ENCODE data around the gene CAMKMT. TPM values are rescaled to one million over a fixed set of nuclear protein-coding genes. Genes with fewer than 3 reads are reported as not detected.

Gene CAMKMT
- total and polyA plus RNA-seq, 2 donors (not counting 1 experiment from before 2014, with no cell fraction given), result 6.2 to 23.3 TPM

DNA sequence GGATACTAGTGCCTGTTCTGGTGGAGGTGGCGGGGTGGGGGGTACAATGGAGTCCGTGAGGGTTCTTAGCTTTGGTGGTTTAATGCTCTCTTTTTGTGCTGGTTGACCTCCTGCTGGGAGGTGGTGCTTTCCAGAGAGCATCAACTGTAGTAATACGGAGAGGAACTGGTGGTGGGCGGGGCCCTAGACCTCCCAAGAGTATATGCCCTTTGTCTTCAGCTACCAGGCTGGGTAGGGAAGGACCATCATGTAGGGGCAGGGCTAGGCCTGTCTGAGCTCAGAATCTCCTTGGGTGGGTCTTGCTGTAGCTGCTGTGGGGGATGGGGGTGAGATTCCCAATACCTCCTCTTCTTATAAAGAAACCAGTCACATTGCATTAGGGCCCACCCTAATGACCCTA, 27.1 kb downstream of the CAMKMT start:
- Histone ChIP-seq H3K4me3 (ENCODE audit: control extremely low read depth in 1 of 5, extremely low read depth in 1 of 5, insufficient read depth in 1 of 5, low read depth in 2 of 5, low read length in 4 of 5) (no peak overlapping the region), H3K79me2 (ENCODE audit: control insufficient read depth, insufficient read depth, low read length) (peaks cover 5% of the 10 kb centered on the region), H3K4me2 (replicated peaks; ENCODE audit: low read depth, low read length, poor library complexity, severe bottlenecking) (no peak overlapping the region), H3K4me1 (ENCODE audit: control insufficient read depth in 2 of 2, insufficient read depth in 2 of 2, low read length in 2 of 2) (no peaks in the 10 kb centered on the region), H4K20me1 (ENCODE audit: control insufficient read depth, insufficient read depth, low read length, poor library complexity, severe bottlenecking) (no peaks in the 10 kb centered on the region), H3K9ac (ENCODE audit: low read length) (no peak overlapping the region), H3K27ac (ENCODE audit: low read length in 2 of 2) (no peak overlapping the region), H3K36me3 (replicated peaks in 1 of 2; ENCODE audit: control extremely low read depth in 1 of 2, control insufficient read depth in 1 of 2, extremely low read depth in 1 of 2, insufficient read depth in 2 of 2, low read length in 1 of 2) (no peaks in the 10 kb centered on the region), H3K27me3 (replicated peaks in 1 of 4; ENCODE audit: control extremely low read depth in 1 of 4, control insufficient read depth in 3 of 4, insufficient read depth in 4 of 4, low read length in 3 of 4) (no peaks in the 10 kb centered on the region), H2AFZ (ENCODE audit: insufficient read depth, low read depth, low read length, poor library complexity, severe bottlenecking) (no peak overlapping the region), H3K9me3 (ENCODE audit: control extremely low read depth in 1 of 3, control insufficient read depth in 2 of 3, insufficient read depth in 1 of 3, low read length in 2 of 3) (no peaks in the 10 kb centered on the region)
- H3K9me3 Mint-ChIP-seq (ENCODE audit: insufficient read depth), result peaks cover 4% of the 10 kb centered on the region
- intact Hi-C loops (cut with micrococcal nuclease), result no loop called here
- peak; percentile 6 for DNase-seq
- ChIA-PET POLR2A (no interaction called here), CTCF (interaction anchor here (1.0 to 13.1 kb wide), 6 partner anchors 9 to 566 kb away, joined by 3 to 216 read pairs (median 4); no protein-coding TSS in a partner anchor)
- ATAC-seq (ENCODE audit: low read depth), result no peak
- TF ChIP-seq, protein P1, sequence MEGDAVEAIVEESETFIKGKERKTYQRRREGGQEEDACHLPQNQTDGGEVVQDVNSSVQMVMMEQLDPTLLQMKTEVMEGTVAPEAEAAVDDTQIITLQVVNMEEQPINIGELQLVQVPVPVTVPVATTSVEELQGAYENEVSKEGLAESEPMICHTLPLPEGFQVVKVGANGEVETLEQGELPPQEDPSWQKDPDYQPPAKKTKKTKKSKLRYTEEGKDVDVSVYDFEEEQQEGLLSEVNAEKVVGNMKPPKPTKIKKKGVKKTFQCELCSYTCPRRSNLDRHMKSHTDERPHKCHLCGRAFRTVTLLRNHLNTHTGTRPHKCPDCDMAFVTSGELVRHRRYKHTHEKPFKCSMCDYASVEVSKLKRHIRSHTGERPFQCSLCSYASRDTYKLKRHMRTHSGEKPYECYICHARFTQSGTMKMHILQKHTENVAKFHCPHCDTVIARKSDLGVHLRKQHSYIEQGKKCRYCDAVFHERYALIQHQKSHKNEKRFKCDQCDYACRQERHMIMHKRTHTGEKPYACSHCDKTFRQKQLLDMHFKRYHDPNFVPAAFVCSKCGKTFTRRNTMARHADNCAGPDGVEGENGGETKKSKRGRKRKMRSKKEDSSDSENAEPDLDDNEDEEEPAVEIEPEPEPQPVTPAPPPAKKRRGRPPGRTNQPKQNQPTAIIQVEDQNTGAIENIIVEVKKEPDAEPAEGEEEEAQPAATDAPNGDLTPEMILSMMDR (IDR thresholded peaks at IDR 0.05), result no peak
- TF ChIP-seq EZH2 (IDR thresholded peaks at IDR 0.05; ENCODE audit: borderline replicate concordance, insufficient read depth, low read depth, low read length, poor library complexity, severe bottlenecking), result no peak
- no peaks in the 10 kb centered on the region for H3K27me3 Mint-ChIP-seq
- no peak overlapping the region for H3K27ac Mint-ChIP-seq
- H3K4me3 Mint-ChIP-seq, result no peak overlapping the region
- peaks cover 12% of the 10 kb centered on the region for H3K4me1 Mint-ChIP-seq
- 44% methylated on average over 4 of the region's 4 CpGs for WGBS (ENCODE audit: insufficient coverage)

DNA sequence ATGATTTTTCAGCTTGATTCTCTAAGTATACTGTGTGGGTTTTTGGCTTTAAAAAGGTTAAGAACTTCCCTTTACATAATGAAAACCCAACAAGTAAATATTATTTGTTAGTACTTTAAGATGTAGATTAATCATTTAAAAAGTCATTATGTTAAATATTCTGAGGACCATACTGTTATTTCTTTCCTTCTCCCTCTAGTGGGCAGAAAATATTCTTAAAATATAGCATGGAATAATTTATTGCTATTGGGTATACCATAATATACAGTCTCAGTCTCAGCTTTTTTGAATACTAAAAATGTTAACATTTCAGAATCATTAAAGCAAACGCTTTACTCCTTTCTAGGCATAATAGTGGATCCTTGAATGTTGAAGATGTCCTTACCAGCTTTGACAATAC, 28.1 kb downstream of the CAMKMT start:
- ATAC-seq (ENCODE audit: low read depth) (no peak), DNase-seq (no peak)
- WGBS (ENCODE audit: insufficient coverage), result no CpG with 5 or more reads among the region's 1 CpG
- TF ChIP-seq, protein P1 (IDR thresholded peaks at IDR 0.05), result peak; percentile 48
- no peak for TF ChIP-seq EZH2 (IDR thresholded peaks at IDR 0.05; ENCODE audit: borderline replicate concordance, insufficient read depth, low read depth, low read length, poor library complexity, severe bottlenecking)
- H3K79me2 ChIP-seq (ENCODE audit: control insufficient read depth, insufficient read depth, low read length), result peaks cover 5% of the 10 kb centered on the region
- H4K20me1 ChIP-seq (ENCODE audit: control insufficient read depth, insufficient read depth, low read length, poor library complexity, severe bottlenecking), result no peaks in the 10 kb centered on the region
- no peaks in the 10 kb centered on the region for H3K27me3 Mint-ChIP-seq
- H3K4me3 Mint-ChIP-seq, result no peak overlapping the region
- H3K27ac Mint-ChIP-seq, result no peak overlapping the region
- H3K27ac ChIP-seq (ENCODE audit: low read length in 2 of 2), result no peak overlapping the region
- H3K4me1 Mint-ChIP-seq, result peaks cover 12% of the 10 kb centered on the region
- ChIA-PET POLR2A (no interaction called here), CTCF (interaction anchor here (0.7 to 13.1 kb wide), 7 partner anchors 12 to 565 kb away, joined by 3 to 216 read pairs (median 5); partner anchors contain the start of genes CAMKMT and PREPL)
- H2AFZ ChIP-seq (ENCODE audit: insufficient read depth, low read depth, low read length, poor library complexity, severe bottlenecking), result no peak overlapping the region
- H3K36me3 ChIP-seq (replicated peaks in 1 of 2; ENCODE audit: control extremely low read depth in 1 of 2, control insufficient read depth in 1 of 2, extremely low read depth in 1 of 2, insufficient read depth in 2 of 2, low read length in 1 of 2), result no peaks in the 10 kb centered on the region
- H3K27me3 ChIP-seq (replicated peaks in 1 of 4; ENCODE audit: control extremely low read depth in 1 of 4, control insufficient read depth in 3 of 4, insufficient read depth in 4 of 4, low read length in 3 of 4), result no peaks in the 10 kb centered on the region
- no peak overlapping the region for H3K9ac ChIP-seq (ENCODE audit: low read length)
- no peak overlapping the region for H3K4me3 ChIP-seq (ENCODE audit: control extremely low read depth in 1 of 5, extremely low read depth in 1 of 5, insufficient read depth in 1 of 5, low read depth in 2 of 5, low read length in 4 of 5)
- H3K9me3 Mint-ChIP-seq (ENCODE audit: insufficient read depth), result peaks cover 4% of the 10 kb centered on the region
- no peaks in the 10 kb centered on the region for H3K4me1 ChIP-seq (ENCODE audit: control insufficient read depth in 2 of 2, insufficient read depth in 2 of 2, low read length in 2 of 2)
- intact Hi-C loops (cut with micrococcal nuclease), result loop anchor here (2.0 kb wide), 1 partner anchor 303 kb away; no protein-coding TSS in a partner anchor
- H3K4me2 ChIP-seq (replicated peaks; ENCODE audit: low read depth, low read length, poor library complexity, severe bottlenecking), result no peak overlapping the region
- H3K9me3 ChIP-seq (ENCODE audit: control extremely low read depth in 1 of 3, control insufficient read depth in 2 of 3, insufficient read depth in 1 of 3, low read length in 2 of 3), result no peaks in the 10 kb centered on the region

Data from B cell (primary cell).